Stimulated activated CD4-positive, alpha-beta T cell treated with anti-CD3 and anti-CD28 coated beads, Interleukin-15, amount 100 ng/mL, for 1 hour (primary cell): ENCODE results near the gene TPM3.
"Not testable (repeated sequence)": the region's sequence is repeated elsewhere in the genome, so short reads cannot be mapped to it uniquely, and the experiment has no call there.

Experiments used
- DNase-seq, 2 donors: peaks; one replicate each; pipeline ENCODE4 v3.0.0-alpha.2; 2020; ENCODE audit warnings: low read depth in 1 of 2, low spot score in 1 of 2

TPM3 gene

GRCh38 chr1:154206196-154206595 lies 14.3 kb upstream of the TPM3 start, which contains the start of gene CFAP141:
Gene CFAP141 (minus strand): TSS chr1:154206333. CDS start chr1:154206307, 26 bp downstream.
- DNase-seq, result no peak

- DNase-seq, result not testable (repeated sequence)
Observed at GRCh38 chr1:154205778-154206177, 13.9 kb upstream of the TPM3 start.

- DNase-seq, result no peak
Observed at GRCh38 chr1:154199563-154199879, 7.6 kb upstream of the TPM3 start.

GRCh38 chr1:154198756-154199562 lies 7.1 kb upstream of the TPM3 start:
- no peak for DNase-seq

GRCh38 chr1:154193821-154194220 lies 1.9 kb upstream of the TPM3 start:
- no peak for DNase-seq

- DNase-seq, result no peak
Observed at GRCh38 chr1:154192476-154192875, 576 bp upstream of the TPM3 start.

- no peak for DNase-seq
Observed at GRCh38 chr1:154190550-154190949, 1.4 kb downstream of the TPM3 start.

- no peak for DNase-seq
Observed at GRCh38 chr1:154186852-154187501, 4.9 kb downstream of the TPM3 start.

GRCh38 chr1:154186177-154186576 lies 5.7 kb downstream of the TPM3 start:
- DNase-seq, result peak; percentile 29 to 50

GRCh38 chr1:154183046-154183915 lies 8.6 kb downstream of the TPM3 start:
- DNase-seq, result peak; percentile 84 to 89

GRCh38 chr1:154182344-154183045 lies 9.4 kb downstream of the TPM3 start:
- peak; percentile 24 to 50 for DNase-seq

- DNase-seq, result no peak
Observed at GRCh38 chr1:154181944-154182343, 10.0 kb downstream of the TPM3 start.

- DNase-seq, result no peak
Observed at GRCh38 chr1:154179946-154180687, 11.8 kb downstream of the TPM3 start.

GRCh38 chr1:154178911-154179811 lies 12.7 kb downstream of the TPM3 start:
- DNase-seq, result no peak

- DNase-seq, result no peak
Observed at GRCh38 chr1:154178013-154178412, 13.9 kb downstream of the TPM3 start.

GRCh38 chr1:154176337-154176736 lies 15.6 kb downstream of the TPM3 start:
- no peak for DNase-seq

- no peak for DNase-seq
Observed at GRCh38 chr1:154174654-154175053, 17.2 kb downstream of the TPM3 start.

- no peak for DNase-seq
Observed at GRCh38 chr1:154171880-154172279, 20.0 kb downstream of the TPM3 start.

GRCh38 chr1:154171223-154171583 lies 20.7 kb downstream of the TPM3 start:
- DNase-seq, result no peak
